Endothelial cell of umbilical vein (primary cell): ENCODE results near the gene TK1. TPM values are rescaled to one million over a fixed set of nuclear protein-coding genes. Genes with fewer than 3 reads are reported as not detected.

Experiments used
- BruUV-seq: library from RNA; stranded (reverse); fragments of 400-500 nt; replicated peaks from 2 replicates; lab custom pipeline; 2021; lab: Mats Ljungman, UMichigan
- CTCF ChIA-PET: fragments of 300-600, 350-600 bp; sonication (Branson Sonifier 250); formaldehyde crosslinking; loops from one replicate; lab custom pipeline; 2021; ENCODE audit warnings: antibody characterized with exemption, inconsistent platforms; lab: Charles Lee
- POLR2A ChIA-PET: fragments of 300-600, 350-600 bp; sonication (Branson Sonifier 250); formaldehyde crosslinking; loops from one replicate; lab custom pipeline; 2021; ENCODE audit warnings: antibody characterized with exemption, inconsistent platforms; lab: Charles Lee
- DNase-seq: peaks from one replicate; pipeline ENCODE4 v3.0.0-alpha.2; 2011; ENCODE audit warnings: low read depth, low spot score
- FAIRE-seq: peaks from 2 replicates; lab custom pipeline; 2011; peaks lifted over from hg19 to GRCh38; lab: Jason Lieb, UNC
- H2AFZ ChIP-seq: 2 replicates; pipeline ENCODE4 v1.6.0; 2012; ENCODE audit warnings: low read depth, low read length, control low read depth, inconsistent platforms
- H3K27ac ChIP-seq: 2 replicates; pipeline ENCODE4 v1.5.1; 2011; ENCODE audit warnings: low read depth, mild to moderate bottlenecking, control low read depth, low read length, moderate library complexity; ENCODE audit not compliant: insufficient read depth
- H3K27me3 ChIP-seq, 2 experiments: 2 replicates each; pipeline versions ENCODE4 v1.6.0 to v1.6.1; 2011; ENCODE audit warnings: low read length in 2 of 2, mixed read lengths in 1 of 2; ENCODE audit not compliant: control insufficient read depth in 2 of 2, insufficient read depth in 2 of 2
- H3K36me3 ChIP-seq, 2 experiments: 2 replicates in 1 of 2; 3 replicates in 1 of 2; pipeline ENCODE4 v1.5.1; 2011; ENCODE audit warnings: low read length in 2 of 2, mild to moderate bottlenecking in 1 of 2, moderate library complexity in 1 of 2; ENCODE audit not compliant: control insufficient read depth in 2 of 2, insufficient read depth in 2 of 2; ENCODE audit errors: extremely low read depth in 1 of 2
- H3K4me1 ChIP-seq: 3 replicates; pipeline ENCODE4 v1.5.1; 2011; ENCODE audit warnings: mild to moderate bottlenecking, low read length; ENCODE audit not compliant: control insufficient read depth, insufficient read depth; ENCODE audit errors: extremely low read depth
- H3K4me2 ChIP-seq: 2 replicates; pipeline ENCODE4 v1.6.1; 2011; ENCODE audit warnings: low read length, control low read depth, mixed read lengths; ENCODE audit not compliant: insufficient read depth
- H3K4me3 ChIP-seq, 3 experiments: fragments of 200-600 bp in 1 of 3; sonication (generic), shearing (Covaris generic) in 1 of 3; replicated peaks in 1 of 3; 2 replicates each; pipeline ENCODE4 v1.5.1; 2011 to 2016; ENCODE audit warnings: control low read depth in 3 of 3, low read length in 3 of 3, mild to moderate bottlenecking in 2 of 3, inconsistent platforms in 1 of 3, low read depth in 1 of 3, moderate library complexity in 1 of 3; ENCODE audit not compliant: insufficient read depth in 1 of 3
- H3K79me2 ChIP-seq: 2 replicates; pipeline ENCODE4 v1.6.0; 2012; ENCODE audit warnings: low read length, inconsistent platforms; ENCODE audit not compliant: control insufficient read depth, insufficient read depth
- H3K9ac ChIP-seq: replicated peaks from 2 replicates; pipeline ENCODE3; 2011; ENCODE audit warnings: low read length, control low read depth; ENCODE audit not compliant: insufficient read depth; ENCODE audit errors: extremely low read depth
- H3K9me1 ChIP-seq: replicated peaks from 3 replicates; pipeline ENCODE4 v1.6.0; 2011; ENCODE audit warnings: mild to moderate bottlenecking, low read length; ENCODE audit not compliant: control insufficient read depth, insufficient read depth; ENCODE audit errors: extremely low read depth
- H3K9me3 ChIP-seq: replicated peaks from 2 replicates; pipeline ENCODE4 v1.5.1; 2012; ENCODE audit warnings: low read length, inconsistent platforms; ENCODE audit not compliant: control insufficient read depth, insufficient read depth
- H4K20me1 ChIP-seq: replicated peaks from 2 replicates; pipeline ENCODE3; 2011; ENCODE audit warnings: mild to moderate bottlenecking, low read length; ENCODE audit not compliant: control insufficient read depth, insufficient read depth; ENCODE audit errors: extremely low read depth
- CTCF ChIP-seq, 2 donors: IDR thresholded peaks; 1 replicate in 1 of 2; 2 replicates in 1 of 2; pipeline ENCODE4 v1.5.1; 2011; ENCODE audit warnings: low read length in 2 of 2, mild to moderate bottlenecking in 2 of 2, moderate library complexity in 2 of 2, control low read depth in 1 of 2, inconsistent platforms in 1 of 2, low read depth in 1 of 2; ENCODE audit not compliant: insufficient read depth in 1 of 2; ENCODE audit errors: extremely low read depth in 1 of 2
- EZH2 ChIP-seq: IDR thresholded peaks from 2 replicates; pipeline ENCODE4 v1.6.1; 2012; ENCODE audit warnings: borderline replicate concordance, low read depth, mild to moderate bottlenecking, moderate library complexity, low read length, inconsistent platforms; ENCODE audit not compliant: severe bottlenecking
- FOS ChIP-seq: IDR thresholded peaks from 2 replicates; pipeline ENCODE4 v1.6.1; 2011; ENCODE audit warnings: mild to moderate bottlenecking, low read length, moderate library complexity, borderline replicate concordance; ENCODE audit not compliant: insufficient read depth
- GATA2 ChIP-seq: IDR thresholded peaks from 2 replicates; pipeline ENCODE4 v1.7.0; 2011; ENCODE audit warnings: low read depth, mild to moderate bottlenecking, moderate library complexity, mixed read lengths, low read length; ENCODE audit not compliant: insufficient read length, insufficient read depth
- JUN ChIP-seq: IDR thresholded peaks from 2 replicates; pipeline ENCODE4 v1.6.1; 2011; ENCODE audit warnings: borderline replicate concordance, low read depth; ENCODE audit not compliant: insufficient read length, insufficient read depth
- MAX ChIP-seq: IDR thresholded peaks from 2 replicates; pipeline ENCODE4 v1.6.1; 2011; ENCODE audit not compliant: insufficient read depth, insufficient read length
- MYC ChIP-seq: IDR thresholded peaks from one replicate; pipeline ENCODE4 v1.6.1; 2011; ENCODE audit warnings: mild to moderate bottlenecking, low read depth, low read length
- POLR2A ChIP-seq: IDR thresholded peaks from 2 replicates; pipeline ENCODE4 v1.6.1; 2012; ENCODE audit warnings: low read depth, mild to moderate bottlenecking, control low read depth, low read length
- POLR2AphosphoS5 ChIP-seq: IDR thresholded peaks from 2 replicates; pipeline ENCODE4 v1.6.1; 2012; ENCODE audit warnings: low read depth, mild to moderate bottlenecking, control low read depth, low read length, moderate library complexity; ENCODE audit not compliant: insufficient read depth
- dilution Hi-C: fragments of 300-500 bp; cut with MboI; formaldehyde crosslinking; loops from one replicate; pipeline ENCODE4 v1.15.0; 2019; ENCODE audit warnings: low sequenced_read_pairs; ENCODE audit not compliant: extremely low pct_ligation_motif_present
- intact Hi-C: fragments of 100-400 bp; cut with micrococcal nuclease; formaldehyde crosslinking; loops from one replicate; pipeline ENCODE4 v1.10.0; 2022
- polyA plus RNA-seq, 4 experiments: library from polyadenylated mRNA; depleted of rRNA in 3 of 4; stranded (reverse) in 3 of 4; unstranded in 1 of 4; fragments of >200 nt; gene quantifications; 2 replicates each; pipeline versions ENCODE4 v1.2.1 to v1.2.3, GENCODE V29; 2011 to 2012; ENCODE audit warnings: missing spikeins in 1 of 4
- total RNA-seq: library from RNA; stranded (reverse); gene quantifications from 2 replicates; pipeline ENCODE4 v1.2.3, GENCODE V29; 2021

Gene TK1
- total and polyA plus RNA-seq, 2 donors (not counting 3 experiments of a cell fraction or from before 2014, with no cell fraction given) = 111 to 159 TPM

GRCh38 chr17:78183916-78184315, 2.9 kb downstream of the TK1 start:
- Histone ChIP-seq H3K4me1 (peaks cover 11% of the 10 kb centered on the region), H3K9me1 (no peaks in the 10 kb centered on the region), H3K36me3 (no peaks in the 10 kb centered on the region), H3K27me3 (no peaks in the 10 kb centered on the region), H2AFZ (no peak overlapping the region), H3K79me2 (peaks cover 18% of the 10 kb centered on the region), H3K4me2 (no peak overlapping the region), H3K4me3 (no peak overlapping the region), H3K9me3 (no peaks in the 10 kb centered on the region), H4K20me1 (no peaks in the 10 kb centered on the region), H3K27ac (no peak overlapping the region), H3K9ac (no peak overlapping the region)
- intact Hi-C loops = no loop called here
- dilution Hi-C loops = no loop called here
- POLR2A ChIA-PET = no interaction called here
- BruUV-seq = no TSS peak
- DNase-seq (no peak), FAIRE-seq (no peak)
- CTCF ChIA-PET = interaction anchor here (1.1 to 3.3 kb wide), 2 partner anchors 9 to 64 kb away, joined by 3 to 24 read pairs; no protein-coding TSS in a partner anchor
- no peak for TF ChIP-seq CTCF (IDR thresholded peaks at IDR 0.05; ENCODE audit: extremely low read depth in 1 of 2, insufficient read depth in 1 of 2, low read depth in 1 of 2, low read length in 2 of 2)
- no peak for TF ChIP-seq JUN
- TF ChIP-seq MAX = no peak
- no peak for TF ChIP-seq GATA2
- TF ChIP-seq POLR2AphosphoS5 = no peak
- TF ChIP-seq POLR2A = no peak
- no peak for TF ChIP-seq EZH2
- TF ChIP-seq FOS = no peak
- TF ChIP-seq MYC = no peak
